ENCODE data around the gene CCDC8. TPM values are rescaled to one million over a fixed set of nuclear protein-coding genes. Genes with fewer than 3 reads are reported as not detected.
"Not testable (repeated sequence)": the region's sequence is repeated elsewhere in the genome, so short reads cannot be mapped to it uniquely, and the experiment has no call there.

CCDC8 gene
- total RNA-seq, 4 donors from 2014 or later, result 1.7 to 7.1 (median 5.3) TPM

GRCh38 chr19:46402725-46403124, 10.6 kb downstream of the CCDC8 start:
- no peak for TF ChIP-seq CTCF (IDR thresholded peaks at IDR 0.05)
- ATAC-seq (ENCODE audit: low FRiP score) (no peak), DNase-seq (ENCODE audit: low spot score) (no peak)

- DNase-seq (ENCODE audit: low spot score); ATAC-seq (ENCODE audit: low FRiP score): not testable (repeated sequence)
Observed at GRCh38 chr19:46397801-46398479, 15.4 kb downstream of the CCDC8 start.

- ATAC-seq (ENCODE audit: low FRiP score), result no peak
- TF ChIP-seq CTCF (IDR thresholded peaks at IDR 0.05), result no peak
- DNase-seq (ENCODE audit: low spot score), result no peak
Observed at GRCh38 chr19:46394402-46394797, 19.0 kb downstream of the CCDC8 start.

GRCh38 chr19:46393456-46394401, 19.6 kb downstream of the CCDC8 start:
- TF ChIP-seq CTCF (IDR thresholded peaks at IDR 0.05), result no peak
- DNase-seq (ENCODE audit: low spot score) (no peak), ATAC-seq (ENCODE audit: low FRiP score) (no peak)

GRCh38 chr19:46392837-46393236, 20.5 kb downstream of the CCDC8 start:
- no peak for TF ChIP-seq CTCF (IDR thresholded peaks at IDR 0.05)
- ATAC-seq (ENCODE audit: low FRiP score) (no peak), DNase-seq (ENCODE audit: low spot score) (no peak)

- DNase-seq (ENCODE audit: low spot score), result no peak
- no peak for ATAC-seq (ENCODE audit: low FRiP score)
- TF ChIP-seq CTCF (IDR thresholded peaks at IDR 0.05), result no peak
Observed at GRCh38 chr19:46392252-46392801, 21.0 kb downstream of the CCDC8 start.
